ENCODE results near the gene PKD1L1. TPM values are rescaled to one million over a fixed set of nuclear protein-coding genes. Genes with fewer than 3 reads are reported as not detected.

PKD1L1 gene
- total RNA-seq, 2 donors from 2014 or later: 0.40 to 1.2 TPM

DNA sequence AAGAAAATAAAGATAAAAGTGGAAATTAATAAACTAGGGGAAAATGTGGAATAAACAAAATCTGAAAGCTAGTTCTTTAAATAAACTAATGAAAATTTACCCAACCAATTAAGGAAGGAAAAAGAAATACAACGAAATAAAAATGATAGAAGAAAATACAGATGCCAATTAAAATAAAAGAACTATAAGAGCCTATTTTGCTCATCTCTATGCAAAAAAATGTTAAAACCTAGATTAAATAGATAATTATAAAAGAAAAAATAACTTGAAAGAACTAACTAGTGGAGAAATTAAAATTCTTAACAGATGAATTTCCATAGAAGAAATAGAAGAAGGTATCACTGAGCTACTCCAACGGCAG lies 32.7 kb downstream of the PKD1L1 start:
- DNase-seq: no peak
- H3K4me3 ChIP-seq: no peak overlapping the region
- H3K9me3 ChIP-seq: no peaks in the 10 kb centered on the region
- H3K4me1 ChIP-seq: no peaks in the 10 kb centered on the region
- H3K36me3 ChIP-seq: no peaks in the 10 kb centered on the region
- H3K27ac ChIP-seq: no peak overlapping the region
- intact Hi-C loops (cut with DNase I): no loop called here
- TF ChIP-seq, protein P1, sequence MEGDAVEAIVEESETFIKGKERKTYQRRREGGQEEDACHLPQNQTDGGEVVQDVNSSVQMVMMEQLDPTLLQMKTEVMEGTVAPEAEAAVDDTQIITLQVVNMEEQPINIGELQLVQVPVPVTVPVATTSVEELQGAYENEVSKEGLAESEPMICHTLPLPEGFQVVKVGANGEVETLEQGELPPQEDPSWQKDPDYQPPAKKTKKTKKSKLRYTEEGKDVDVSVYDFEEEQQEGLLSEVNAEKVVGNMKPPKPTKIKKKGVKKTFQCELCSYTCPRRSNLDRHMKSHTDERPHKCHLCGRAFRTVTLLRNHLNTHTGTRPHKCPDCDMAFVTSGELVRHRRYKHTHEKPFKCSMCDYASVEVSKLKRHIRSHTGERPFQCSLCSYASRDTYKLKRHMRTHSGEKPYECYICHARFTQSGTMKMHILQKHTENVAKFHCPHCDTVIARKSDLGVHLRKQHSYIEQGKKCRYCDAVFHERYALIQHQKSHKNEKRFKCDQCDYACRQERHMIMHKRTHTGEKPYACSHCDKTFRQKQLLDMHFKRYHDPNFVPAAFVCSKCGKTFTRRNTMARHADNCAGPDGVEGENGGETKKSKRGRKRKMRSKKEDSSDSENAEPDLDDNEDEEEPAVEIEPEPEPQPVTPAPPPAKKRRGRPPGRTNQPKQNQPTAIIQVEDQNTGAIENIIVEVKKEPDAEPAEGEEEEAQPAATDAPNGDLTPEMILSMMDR (IDR thresholded peaks at IDR 0.05): no peak
- no peak overlapping the region for H3K9ac ChIP-seq (ENCODE audit: low read depth in 2 of 2, low read length in 2 of 2)
- no peaks in the 10 kb centered on the region for H3K27me3 ChIP-seq

DNA sequence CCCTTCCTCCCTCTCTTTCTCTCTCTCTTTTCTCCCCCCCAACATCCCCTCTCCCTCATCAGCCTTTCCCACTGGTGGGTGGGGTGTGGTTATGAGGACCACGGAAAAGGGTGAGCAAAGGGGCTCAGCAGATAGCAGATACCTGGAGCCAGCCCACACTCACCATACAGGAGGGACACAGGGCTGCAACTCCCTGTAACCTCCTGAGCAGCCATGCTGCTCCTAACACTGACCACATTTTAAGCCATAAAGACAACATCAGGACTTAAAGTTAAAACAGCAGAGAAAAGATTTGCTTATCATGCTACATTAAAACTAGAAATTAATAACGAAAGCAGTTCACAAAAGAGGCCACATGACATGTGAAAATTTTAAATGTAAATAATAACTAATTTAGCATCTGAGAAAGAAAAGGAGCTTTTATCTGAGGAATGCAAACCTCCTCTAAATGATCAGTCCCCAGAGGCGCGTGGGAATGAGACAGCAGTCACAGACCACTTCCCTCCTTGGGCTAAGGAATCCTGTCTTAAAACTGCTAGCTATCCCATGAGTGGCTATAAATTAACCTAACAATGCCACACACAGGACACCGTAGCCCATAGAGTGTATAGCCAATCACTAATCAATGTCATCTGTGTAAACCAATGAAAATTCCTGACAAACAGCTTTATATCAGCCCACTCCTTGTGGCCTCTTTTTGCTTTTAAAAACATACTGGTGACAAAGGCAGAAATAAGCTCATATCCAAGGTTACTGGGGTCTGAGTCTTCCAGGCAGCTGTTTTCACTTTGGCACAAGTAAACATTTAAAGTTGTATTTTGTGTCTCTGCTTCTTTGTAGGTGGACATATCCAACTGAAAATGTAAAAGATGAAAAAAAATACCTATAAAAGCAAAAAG lies 33.3 kb downstream of the PKD1L1 start:
- TF ChIP-seq, protein P1 (IDR thresholded peaks at IDR 0.05): no peak
- no peak overlapping the region for H3K4me3 ChIP-seq
- H3K27ac ChIP-seq: no peak overlapping the region
- no peaks in the 10 kb centered on the region for H3K9me3 ChIP-seq
- no peaks in the 10 kb centered on the region for H3K27me3 ChIP-seq
- no peak for DNase-seq
- no peaks in the 10 kb centered on the region for H3K36me3 ChIP-seq
- no peaks in the 10 kb centered on the region for H3K4me1 ChIP-seq
- intact Hi-C loops (cut with DNase I): no loop called here
- H3K9ac ChIP-seq (ENCODE audit: low read depth in 2 of 2, low read length in 2 of 2): no peak overlapping the region

DNA sequence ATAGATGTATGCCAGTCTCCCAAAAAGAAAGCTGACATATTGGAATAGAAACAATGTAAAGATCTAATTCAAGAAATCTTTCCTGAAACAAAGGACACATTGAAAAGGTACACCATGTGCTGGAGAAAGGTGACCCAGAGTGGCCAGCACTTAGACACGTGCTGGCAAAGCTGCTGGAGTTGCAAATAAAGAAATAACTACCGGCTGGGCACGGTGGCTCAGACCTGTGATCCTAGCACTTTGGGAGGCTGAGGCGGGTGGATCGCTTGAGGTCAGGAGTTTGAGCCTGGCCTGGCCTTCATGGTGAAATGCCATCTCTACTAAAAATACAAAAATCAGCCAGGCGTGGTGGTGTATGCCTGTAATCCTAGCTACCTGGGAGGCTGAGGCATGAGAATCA lies 35.9 kb downstream of the PKD1L1 start:
- no peak overlapping the region for H3K27ac ChIP-seq
- no peaks in the 10 kb centered on the region for H3K4me1 ChIP-seq
- no peaks in the 10 kb centered on the region for H3K27me3 ChIP-seq
- no peaks in the 10 kb centered on the region for H3K9me3 ChIP-seq
- intact Hi-C loops (cut with DNase I): no loop called here
- H3K4me3 ChIP-seq: no peak overlapping the region
- TF ChIP-seq, protein P1 (IDR thresholded peaks at IDR 0.05): no peak
- H3K9ac ChIP-seq (ENCODE audit: low read depth in 2 of 2, low read length in 2 of 2): no peak overlapping the region
- no peak for DNase-seq
- no peaks in the 10 kb centered on the region for H3K36me3 ChIP-seq

DNA sequence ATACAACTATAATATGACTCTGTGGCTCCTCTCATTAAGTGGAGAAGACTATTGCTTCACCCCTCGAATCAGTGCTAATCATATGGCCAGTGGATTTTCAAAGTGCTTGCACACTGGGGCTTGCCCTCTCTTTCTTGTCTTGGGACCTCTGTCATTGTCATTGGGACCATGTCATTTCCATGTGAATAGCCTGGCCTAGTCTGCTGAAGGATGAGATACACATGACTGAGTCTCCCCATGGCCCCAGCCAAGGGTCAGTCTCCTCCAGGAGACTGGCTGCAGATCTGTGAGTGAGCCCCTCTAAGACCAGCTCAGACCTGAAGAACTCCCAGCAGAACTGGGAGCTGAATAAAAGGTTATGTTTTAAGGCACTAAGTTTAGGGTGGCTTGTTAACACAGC lies 39.5 kb downstream of the PKD1L1 start:
- TF ChIP-seq, protein P1 (IDR thresholded peaks at IDR 0.05): no peak
- no peaks in the 10 kb centered on the region for H3K4me1 ChIP-seq
- H3K27ac ChIP-seq: no peak overlapping the region
- H3K9me3 ChIP-seq: no peaks in the 10 kb centered on the region
- H3K36me3 ChIP-seq: no peaks in the 10 kb centered on the region
- H3K27me3 ChIP-seq: no peaks in the 10 kb centered on the region
- no peak overlapping the region for H3K9ac ChIP-seq (ENCODE audit: low read depth in 2 of 2, low read length in 2 of 2)
- intact Hi-C loops (cut with DNase I): no loop called here
- no peak for DNase-seq
- no peak overlapping the region for H3K4me3 ChIP-seq

DNA sequence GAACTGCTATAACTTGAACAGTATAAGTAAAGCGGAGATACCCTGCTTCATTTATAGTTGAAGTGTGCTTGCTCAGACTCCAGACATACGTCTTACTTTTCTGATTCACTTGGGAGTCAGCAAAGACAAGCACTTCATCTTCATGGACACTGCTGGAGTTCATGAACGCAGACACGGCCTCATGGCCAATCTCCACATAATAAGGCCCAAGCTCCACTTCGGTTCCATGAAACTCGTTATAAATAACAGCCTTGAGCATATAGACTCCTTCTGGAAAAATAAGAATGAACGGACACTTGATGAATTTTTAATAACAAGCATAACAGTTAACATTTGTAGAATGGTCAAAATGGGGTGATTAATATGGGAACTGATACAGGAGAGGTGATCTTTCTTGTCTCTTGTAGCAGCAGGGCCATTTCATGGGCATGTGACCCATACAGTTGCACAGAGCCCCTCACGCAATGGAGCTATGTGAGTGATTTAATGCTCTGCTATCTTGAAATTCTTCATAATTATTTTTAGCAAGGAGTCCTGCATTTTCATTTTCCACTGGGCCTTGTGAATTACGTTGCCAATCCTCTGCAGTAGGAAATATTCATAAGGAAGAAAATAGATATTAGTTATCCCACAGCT lies 40.2 kb downstream of the PKD1L1 start:
- DNase-seq: no peak
- intact Hi-C loops (cut with DNase I): no loop called here
- no peaks in the 10 kb centered on the region for H3K36me3 ChIP-seq
- no peak overlapping the region for H3K27ac ChIP-seq
- no peak overlapping the region for H3K9ac ChIP-seq (ENCODE audit: low read depth in 2 of 2, low read length in 2 of 2)
- no peak overlapping the region for H3K4me3 ChIP-seq
- H3K9me3 ChIP-seq: no peaks in the 10 kb centered on the region
- H3K4me1 ChIP-seq: no peaks in the 10 kb centered on the region
- H3K27me3 ChIP-seq: no peaks in the 10 kb centered on the region
- TF ChIP-seq, protein P1 (IDR thresholded peaks at IDR 0.05): no peak
